K562 (cell line): ENCODE measurements around the gene GLP2R. TPM values are rescaled to one million over a fixed set of nuclear protein-coding genes. Genes with fewer than 3 reads are reported as not detected.

Experiments used
- BRD4 ChIP-seq: fragments of 200-600 bp; sonication (generic); IDR thresholded peaks from 2 replicates; pipeline ENCODE4 v1.6.1; 2017; ENCODE audit warnings: inconsistent platforms
- CBFA2T3 ChIP-seq: fragments of 450-650 bp; IDR thresholded peaks from 2 replicates; pipeline ENCODE4 v1.6.1; 2017
- DPF2 ChIP-seq: fragments of 450-650 bp; IDR thresholded peaks from 2 replicates; pipeline ENCODE4 v1.6.1; 2016
- RCOR1 ChIP-seq, 2 experiments: IDR thresholded peaks; 2 replicates each; pipeline ENCODE4 v1.6.1; 2012; ENCODE audit warnings: low read depth in 2 of 2, low read length in 2 of 2, borderline replicate concordance in 1 of 2, improper control_type of control experiment in 1 of 2
- SREBF2 ChIP-seq: sonication (generic); formaldehyde crosslinking; IDR thresholded peaks from 2 replicates; pipeline ENCODE4 v1.4.0; 2020; ENCODE audit warnings: mild to moderate bottlenecking, missing genetic modification reagents
- polyA plus RNA-seq, 8 experiments: library from polyadenylated mRNA; depleted of rRNA in 4 of 8; stranded (reverse) in 5 of 8; unstranded in 3 of 8; fragments of >200 nt; fragmentation: Nextera tagmentation in 2 of 8; fragmentation: Illumina TruSeq in 1 of 8; extraction: Ambion mirVana in 2 of 8; extraction: Trizol in 1 of 8; gene quantifications; 2 replicates each; pipeline versions ENCODE4 v1.2.1 to v1.2.3, GENCODE V29; 2011 to 2014; ENCODE audit warnings: inconsistent platforms in 1 of 8, missing spikeins in 1 of 8
- total RNA-seq, 7 experiments: library from RNA; depleted of rRNA in 6 of 7; stranded (reverse); fragments of >200 nt in 6 of 7; fragmentation: Illumina TruSeq in 2 of 7; extraction: Trizol in 2 of 7; gene quantifications; 2 replicates each; pipeline versions ENCODE4 v1.2.1 to v1.2.3, GENCODE V29; 2011 to 2021; ENCODE audit warnings: low replicate concordance in 1 of 7
- TF ChIP-seq, protein P1 (sequence below): fragments of 200-600 bp; sonication (generic); IDR thresholded peaks from one replicate; pipeline ENCODE4 v1.6.1; 2012; ENCODE audit warnings: mild to moderate bottlenecking, low read depth, low read length, inconsistent platforms
- TF ChIP-seq, protein P2 (sequence below): fragments of 450-650 bp; IDR thresholded peaks from 2 replicates; pipeline ENCODE4 v1.6.1; 2017; ENCODE audit warnings: mild to moderate bottlenecking, moderate library complexity

Gene GLP2R
- total and polyA plus RNA-seq, 9 of the 15 experiments (the other 6 are each of a cell fraction or from before 2014, with no cell fraction given) = not detected

DNA sequence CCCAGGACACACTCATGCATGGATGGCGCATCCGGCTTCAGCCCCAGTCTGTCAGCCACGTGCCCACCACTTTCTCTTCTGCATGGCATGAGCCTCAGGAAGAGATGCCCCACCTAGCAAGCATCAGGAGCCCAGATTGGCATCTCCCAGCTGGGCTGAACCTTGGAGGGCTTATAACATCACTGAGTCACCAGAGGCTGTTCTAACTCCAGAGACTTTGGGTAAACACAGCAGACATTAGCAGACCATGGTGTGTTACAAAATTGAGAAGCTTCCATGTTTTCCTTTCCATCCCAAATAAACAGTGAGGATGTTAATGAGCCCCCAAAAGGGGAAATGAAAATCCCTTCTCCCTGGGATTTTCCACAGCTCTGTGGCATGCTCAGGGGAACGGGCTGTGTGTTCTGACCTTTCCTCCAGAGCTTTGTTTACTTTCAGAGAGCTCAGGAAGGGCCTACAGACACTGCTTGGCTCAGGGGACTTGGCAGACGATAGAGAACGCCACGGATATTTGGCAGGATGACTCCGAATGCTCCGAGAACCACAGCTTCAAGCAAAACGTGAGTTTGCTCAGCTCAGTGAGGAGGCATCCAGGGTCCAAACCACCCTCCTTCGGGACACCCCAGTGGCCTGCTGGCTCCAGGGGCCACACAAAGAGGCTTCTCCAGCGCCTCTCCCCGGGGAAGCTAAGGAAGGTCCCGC, 16.5 kb downstream of the GLP2R start (continued):
- TF ChIP-seq, protein P1, sequence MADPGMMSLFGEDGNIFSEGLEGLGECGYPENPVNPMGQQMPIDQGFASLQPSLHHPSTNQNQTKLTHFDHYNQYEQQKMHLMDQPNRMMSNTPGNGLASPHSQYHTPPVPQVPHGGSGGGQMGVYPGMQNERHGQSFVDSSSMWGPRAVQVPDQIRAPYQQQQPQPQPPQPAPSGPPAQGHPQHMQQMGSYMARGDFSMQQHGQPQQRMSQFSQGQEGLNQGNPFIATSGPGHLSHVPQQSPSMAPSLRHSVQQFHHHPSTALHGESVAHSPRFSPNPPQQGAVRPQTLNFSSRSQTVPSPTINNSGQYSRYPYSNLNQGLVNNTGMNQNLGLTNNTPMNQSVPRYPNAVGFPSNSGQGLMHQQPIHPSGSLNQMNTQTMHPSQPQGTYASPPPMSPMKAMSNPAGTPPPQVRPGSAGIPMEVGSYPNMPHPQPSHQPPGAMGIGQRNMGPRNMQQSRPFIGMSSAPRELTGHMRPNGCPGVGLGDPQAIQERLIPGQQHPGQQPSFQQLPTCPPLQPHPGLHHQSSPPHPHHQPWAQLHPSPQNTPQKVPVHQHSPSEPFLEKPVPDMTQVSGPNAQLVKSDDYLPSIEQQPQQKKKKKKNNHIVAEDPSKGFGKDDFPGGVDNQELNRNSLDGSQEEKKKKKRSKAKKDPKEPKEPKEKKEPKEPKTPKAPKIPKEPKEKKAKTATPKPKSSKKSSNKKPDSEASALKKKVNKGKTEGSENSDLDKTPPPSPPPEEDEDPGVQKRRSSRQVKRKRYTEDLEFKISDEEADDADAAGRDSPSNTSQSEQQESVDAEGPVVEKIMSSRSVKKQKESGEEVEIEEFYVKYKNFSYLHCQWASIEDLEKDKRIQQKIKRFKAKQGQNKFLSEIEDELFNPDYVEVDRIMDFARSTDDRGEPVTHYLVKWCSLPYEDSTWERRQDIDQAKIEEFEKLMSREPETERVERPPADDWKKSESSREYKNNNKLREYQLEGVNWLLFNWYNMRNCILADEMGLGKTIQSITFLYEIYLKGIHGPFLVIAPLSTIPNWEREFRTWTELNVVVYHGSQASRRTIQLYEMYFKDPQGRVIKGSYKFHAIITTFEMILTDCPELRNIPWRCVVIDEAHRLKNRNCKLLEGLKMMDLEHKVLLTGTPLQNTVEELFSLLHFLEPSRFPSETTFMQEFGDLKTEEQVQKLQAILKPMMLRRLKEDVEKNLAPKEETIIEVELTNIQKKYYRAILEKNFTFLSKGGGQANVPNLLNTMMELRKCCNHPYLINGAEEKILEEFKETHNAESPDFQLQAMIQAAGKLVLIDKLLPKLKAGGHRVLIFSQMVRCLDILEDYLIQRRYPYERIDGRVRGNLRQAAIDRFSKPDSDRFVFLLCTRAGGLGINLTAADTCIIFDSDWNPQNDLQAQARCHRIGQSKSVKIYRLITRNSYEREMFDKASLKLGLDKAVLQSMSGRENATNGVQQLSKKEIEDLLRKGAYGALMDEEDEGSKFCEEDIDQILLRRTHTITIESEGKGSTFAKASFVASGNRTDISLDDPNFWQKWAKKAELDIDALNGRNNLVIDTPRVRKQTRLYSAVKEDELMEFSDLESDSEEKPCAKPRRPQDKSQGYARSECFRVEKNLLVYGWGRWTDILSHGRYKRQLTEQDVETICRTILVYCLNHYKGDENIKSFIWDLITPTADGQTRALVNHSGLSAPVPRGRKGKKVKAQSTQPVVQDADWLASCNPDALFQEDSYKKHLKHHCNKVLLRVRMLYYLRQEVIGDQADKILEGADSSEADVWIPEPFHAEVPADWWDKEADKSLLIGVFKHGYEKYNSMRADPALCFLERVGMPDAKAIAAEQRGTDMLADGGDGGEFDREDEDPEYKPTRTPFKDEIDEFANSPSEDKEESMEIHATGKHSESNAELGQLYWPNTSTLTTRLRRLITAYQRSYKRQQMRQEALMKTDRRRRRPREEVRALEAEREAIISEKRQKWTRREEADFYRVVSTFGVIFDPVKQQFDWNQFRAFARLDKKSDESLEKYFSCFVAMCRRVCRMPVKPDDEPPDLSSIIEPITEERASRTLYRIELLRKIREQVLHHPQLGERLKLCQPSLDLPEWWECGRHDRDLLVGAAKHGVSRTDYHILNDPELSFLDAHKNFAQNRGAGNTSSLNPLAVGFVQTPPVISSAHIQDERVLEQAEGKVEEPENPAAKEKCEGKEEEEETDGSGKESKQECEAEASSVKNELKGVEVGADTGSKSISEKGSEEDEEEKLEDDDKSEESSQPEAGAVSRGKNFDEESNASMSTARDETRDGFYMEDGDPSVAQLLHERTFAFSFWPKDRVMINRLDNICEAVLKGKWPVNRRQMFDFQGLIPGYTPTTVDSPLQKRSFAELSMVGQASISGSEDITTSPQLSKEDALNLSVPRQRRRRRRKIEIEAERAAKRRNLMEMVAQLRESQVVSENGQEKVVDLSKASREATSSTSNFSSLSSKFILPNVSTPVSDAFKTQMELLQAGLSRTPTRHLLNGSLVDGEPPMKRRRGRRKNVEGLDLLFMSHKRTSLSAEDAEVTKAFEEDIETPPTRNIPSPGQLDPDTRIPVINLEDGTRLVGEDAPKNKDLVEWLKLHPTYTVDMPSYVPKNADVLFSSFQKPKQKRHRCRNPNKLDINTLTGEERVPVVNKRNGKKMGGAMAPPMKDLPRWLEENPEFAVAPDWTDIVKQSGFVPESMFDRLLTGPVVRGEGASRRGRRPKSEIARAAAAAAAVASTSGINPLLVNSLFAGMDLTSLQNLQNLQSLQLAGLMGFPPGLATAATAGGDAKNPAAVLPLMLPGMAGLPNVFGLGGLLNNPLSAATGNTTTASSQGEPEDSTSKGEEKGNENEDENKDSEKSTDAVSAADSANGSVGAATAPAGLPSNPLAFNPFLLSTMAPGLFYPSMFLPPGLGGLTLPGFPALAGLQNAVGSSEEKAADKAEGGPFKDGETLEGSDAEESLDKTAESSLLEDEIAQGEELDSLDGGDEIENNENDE = no peak
- no peak for TF ChIP-seq BRD4
- no peak for TF ChIP-seq SREBF2 (CRISPR knock-in tag)
- no peak for TF ChIP-seq CBFA2T3
- no peak for TF ChIP-seq RCOR1 (IDR thresholded peaks at IDR 0.05; ENCODE audit: borderline replicate concordance in 1 of 2, low read depth in 2 of 2, low read length in 2 of 2)
- TF ChIP-seq, protein P2, sequence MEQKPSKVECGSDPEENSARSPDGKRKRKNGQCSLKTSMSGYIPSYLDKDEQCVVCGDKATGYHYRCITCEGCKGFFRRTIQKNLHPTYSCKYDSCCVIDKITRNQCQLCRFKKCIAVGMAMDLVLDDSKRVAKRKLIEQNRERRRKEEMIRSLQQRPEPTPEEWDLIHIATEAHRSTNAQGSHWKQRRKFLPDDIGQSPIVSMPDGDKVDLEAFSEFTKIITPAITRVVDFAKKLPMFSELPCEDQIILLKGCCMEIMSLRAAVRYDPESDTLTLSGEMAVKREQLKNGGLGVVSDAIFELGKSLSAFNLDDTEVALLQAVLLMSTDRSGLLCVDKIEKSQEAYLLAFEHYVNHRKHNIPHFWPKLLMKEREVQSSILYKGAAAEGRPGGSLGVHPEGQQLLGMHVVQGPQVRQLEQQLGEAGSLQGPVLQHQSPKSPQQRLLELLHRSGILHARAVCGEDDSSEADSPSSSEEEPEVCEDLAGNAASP = no peak
- TF ChIP-seq DPF2 = no peak
- TF ChIP-seq, all 486 proteins: peak for 0
